Amygdala (tissue), 56 donors: ENCODE measurements around the gene SKP1.
"Not testable (repeated sequence)": the region's sequence is repeated elsewhere in the genome, so short reads cannot be mapped to it uniquely, and the experiment has no call there.

Source experiments
- DNase-seq, 56 donors: peaks; one replicate each; lab custom pipeline; 2025; lab: John Stamatoyannopoulos, UW

Gene SKP1

DNA sequence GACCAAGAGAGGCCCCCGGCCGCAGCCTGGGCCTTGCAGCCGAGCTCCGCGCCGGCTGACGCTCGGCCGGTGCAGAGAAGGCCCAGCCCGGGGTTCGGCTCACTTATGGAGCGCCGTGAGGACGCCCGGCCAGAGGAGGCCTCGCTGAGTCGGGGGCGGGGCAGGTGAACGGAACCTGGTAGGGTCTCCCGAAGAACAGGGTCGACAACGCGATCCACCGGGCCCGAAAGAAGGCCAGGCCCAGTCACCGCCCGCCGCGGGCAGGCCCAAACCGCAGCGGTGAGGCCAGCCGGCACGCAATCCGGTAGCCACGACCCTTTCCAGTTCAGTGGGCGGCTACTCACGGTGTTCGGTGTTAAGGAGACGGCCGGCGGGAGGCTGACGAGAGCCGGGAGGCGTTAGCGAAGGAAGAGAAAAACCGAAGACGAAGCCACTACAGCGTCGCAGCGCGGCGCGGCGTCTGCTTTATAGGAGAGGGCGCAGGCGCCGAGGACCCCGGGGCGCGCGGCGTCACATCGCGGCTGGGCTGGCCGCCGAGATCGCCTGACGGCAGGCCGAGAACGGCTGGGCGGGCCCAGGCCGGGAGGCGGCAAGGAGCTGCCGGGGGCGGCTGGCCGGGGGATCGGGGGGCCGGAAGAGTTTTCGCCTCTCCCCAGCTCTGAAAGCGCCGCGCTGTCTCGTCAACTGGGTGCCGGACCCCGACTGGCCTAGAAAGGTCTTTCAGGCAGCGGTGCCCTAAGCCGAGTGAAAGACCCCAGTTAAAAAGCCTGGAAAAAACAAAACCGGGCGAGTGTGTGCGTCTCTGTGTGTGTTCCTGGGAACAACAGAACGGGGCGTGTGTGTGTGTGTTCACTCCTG, at the start of gene SKP1:
SKP1 (minus strand) TSS at position 440 of the 858 bp plus-strand sequence. CDS start 2,928 bp downstream, outside the sequence.
- DNase-seq = peak in 54 of 56 donors; percentile 41 to 93 (median 78)

DNA sequence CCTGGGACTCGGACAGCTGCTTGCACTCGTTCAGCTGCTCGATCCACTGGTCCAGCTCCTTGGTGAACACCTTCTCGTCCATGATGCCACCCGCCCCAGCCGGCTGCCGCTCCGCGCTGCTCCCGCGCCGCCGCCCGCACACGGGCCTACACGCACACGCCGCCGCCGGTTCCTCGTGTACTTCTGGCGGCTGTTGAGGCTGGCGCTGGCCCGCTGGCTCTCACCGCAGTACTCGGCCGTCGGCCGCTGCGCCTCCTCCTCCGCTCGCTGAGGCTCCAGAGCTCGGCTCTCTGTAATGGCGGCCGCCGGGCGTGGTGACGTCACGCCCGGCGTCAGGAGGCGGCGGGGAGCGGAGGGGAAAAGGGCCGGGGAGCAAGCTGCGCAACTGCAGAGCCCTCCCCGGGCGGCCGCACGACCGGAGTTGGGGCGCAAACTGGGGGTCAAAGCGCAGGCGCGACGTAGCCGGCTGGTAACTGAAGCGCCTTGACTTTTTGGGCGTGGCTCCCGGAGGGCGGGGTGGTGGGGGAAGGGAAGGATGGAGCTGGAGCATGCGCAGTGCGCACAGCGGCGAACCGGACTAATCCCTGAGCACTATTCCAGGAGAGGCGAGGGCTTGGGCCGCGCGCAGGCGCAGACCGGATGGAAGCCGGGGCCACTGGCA, 49.2 kb upstream of the SKP1 start, which contains the start of gene PPP2CA:
PPP2CA (minus strand) TSS at position 294 of the 661 bp plus-strand sequence; CDS start at position 82, 212 bp downstream.
- peak; percentile 76 to 100 (median 98) for DNase-seq

DNA sequence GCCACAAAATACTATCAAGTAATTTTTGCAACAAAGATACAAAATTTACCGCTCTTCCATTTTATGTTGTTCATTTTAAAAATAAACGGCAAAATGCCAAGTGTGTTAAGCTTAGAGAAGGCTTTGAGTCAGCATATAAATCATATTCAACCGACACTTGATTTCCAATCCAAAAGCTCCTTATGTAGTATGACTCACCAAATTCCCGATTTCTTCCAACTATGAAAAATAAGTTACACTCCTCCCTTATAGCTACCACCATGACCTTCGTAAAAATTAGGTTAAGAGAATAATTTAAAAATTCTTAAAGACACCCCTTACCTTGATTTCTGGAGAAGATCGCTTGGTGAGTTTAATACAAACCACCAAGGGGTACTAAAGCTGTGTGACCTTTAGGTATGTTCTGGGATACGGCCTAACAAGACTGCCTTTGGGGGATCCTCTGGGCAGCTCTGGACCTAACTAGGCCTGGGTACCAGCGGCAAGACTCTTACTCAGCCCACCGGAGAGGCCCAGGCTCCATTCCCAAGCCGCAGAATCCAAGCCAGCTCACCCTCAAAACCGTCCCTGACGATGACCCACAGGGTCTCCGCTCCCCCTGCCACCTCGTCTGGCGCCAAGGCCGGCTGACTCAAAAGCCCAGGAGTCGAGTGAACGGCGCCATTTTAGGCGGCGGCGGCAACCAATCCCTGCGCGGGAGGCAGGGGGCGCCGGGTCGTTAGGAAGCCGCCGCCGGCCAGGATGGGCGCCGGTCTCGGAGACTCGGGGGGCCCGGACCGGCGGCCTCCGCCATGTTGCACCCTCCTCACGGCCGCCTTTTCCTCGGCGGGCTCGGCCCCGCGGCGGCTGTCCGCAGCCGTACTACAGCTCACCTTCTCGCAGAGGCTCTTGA, 48.4 kb upstream of the SKP1 start:
- DNase-seq = peak in 40 of 56 donors; percentile 27 to 77 (median 56)

DNA sequence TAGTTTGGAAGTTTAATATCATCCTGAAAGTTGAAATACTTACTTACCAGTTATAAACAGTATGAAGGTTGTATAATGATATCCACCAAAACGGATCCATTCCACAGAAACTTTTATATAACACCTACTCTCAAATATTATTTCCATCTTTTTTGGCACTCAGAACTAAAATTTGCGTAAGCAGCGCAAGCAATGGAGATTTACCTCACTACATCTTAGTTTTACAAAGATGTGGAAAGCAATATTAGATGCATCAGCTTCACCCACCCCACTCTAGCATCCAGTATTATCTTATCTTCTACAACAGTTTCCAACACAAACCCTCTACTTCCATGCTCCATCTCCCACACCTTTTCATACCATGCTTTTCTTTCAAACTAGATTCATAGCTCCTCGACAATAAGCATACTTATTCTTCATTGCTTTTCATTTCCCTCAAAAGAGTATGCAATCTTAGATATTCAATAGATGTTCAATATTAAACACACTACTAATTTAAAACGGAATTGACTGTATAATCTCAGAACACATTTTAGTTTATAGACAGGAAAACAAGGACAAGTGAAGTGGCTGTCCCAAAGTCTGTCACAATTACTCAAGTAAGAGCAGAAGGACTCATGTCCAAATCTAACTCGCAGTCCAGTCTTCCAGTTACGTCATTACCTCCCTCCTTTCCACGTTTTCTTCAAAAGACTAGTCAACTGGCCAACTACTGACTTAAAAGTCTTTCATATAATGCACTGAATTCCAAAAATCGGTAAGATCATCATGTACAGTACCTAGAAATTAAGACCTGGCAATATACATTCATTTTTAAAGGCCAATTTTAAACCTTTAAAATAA, 46.9 kb upstream of the SKP1 start:
- DNase-seq = no peak

DNA sequence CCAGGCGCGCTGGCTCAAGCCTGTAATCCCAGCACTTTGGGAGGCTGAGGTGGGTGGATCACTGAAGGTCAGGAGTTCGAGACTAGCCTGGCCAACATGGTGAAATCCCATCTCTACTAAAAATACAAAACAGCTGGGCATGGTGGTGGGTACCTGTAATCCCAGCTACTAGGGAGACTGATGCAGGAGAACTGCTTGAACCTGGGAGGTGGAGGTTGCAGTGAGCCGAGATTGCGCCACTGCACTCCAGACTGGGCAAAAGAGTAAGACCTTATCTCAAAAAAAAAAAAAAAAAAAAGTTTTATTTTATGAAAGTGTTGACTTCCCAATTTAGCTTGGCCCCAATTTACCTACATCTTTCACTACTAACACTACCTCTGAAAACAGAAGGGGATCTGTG, 44.9 kb upstream of the SKP1 start:
- not testable (repeated sequence) for DNase-seq

DNA sequence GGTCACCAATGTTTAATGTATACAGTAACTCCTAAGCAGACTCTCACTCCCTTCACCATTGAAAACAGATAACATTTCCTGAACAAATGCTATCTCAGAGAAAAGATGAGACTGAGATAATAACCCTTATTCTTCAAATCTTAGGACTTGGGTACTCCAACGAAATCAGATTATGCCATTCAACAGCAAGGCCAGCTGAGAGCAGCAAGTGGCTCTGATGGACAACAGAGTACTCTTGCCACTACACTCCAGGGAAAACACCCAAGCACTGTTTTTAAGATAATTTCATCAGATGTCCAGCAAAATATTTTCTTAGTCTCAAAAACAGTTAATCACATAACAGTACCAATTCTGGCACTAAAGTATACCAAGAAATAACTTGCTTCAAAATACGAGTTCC, 39.0 kb upstream of the SKP1 start:
- DNase-seq = no peak

DNA sequence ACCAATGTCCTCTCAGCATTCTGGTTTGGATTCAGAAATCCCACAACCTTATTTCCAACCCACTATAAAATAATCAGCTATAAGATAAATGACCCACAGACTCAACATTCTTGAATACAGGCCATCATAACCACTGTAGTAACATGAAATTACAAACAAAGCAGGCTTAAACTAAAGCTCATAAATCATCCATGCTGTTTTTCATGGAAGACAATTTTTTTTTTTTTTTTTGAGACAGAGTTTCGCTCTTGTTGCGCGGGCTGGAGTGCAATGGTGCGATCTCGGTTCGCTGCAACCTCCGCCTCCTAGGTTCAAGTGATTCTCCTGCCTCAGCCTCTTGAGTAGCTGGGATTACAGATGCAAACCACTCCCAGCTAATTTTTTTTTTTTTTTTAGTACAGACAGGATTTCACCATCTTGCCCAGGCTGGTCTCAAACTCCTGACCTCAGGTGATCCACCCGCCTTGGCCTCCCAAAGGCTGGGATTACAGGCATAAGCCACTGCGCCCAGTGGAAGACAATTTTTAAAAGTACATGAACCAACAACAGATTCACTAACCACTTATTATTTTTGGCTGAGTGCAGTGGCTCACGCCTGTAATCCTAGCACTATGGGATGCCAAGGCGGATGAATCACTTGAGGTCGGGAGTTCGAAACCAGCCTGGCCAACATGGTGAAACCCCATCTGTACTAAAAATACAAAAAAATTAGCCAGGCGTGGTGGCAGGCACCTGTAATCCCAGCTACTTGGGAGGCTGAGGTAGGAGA, 34.7 kb upstream of the SKP1 start:
- DNase-seq = not testable (repeated sequence)

DNA sequence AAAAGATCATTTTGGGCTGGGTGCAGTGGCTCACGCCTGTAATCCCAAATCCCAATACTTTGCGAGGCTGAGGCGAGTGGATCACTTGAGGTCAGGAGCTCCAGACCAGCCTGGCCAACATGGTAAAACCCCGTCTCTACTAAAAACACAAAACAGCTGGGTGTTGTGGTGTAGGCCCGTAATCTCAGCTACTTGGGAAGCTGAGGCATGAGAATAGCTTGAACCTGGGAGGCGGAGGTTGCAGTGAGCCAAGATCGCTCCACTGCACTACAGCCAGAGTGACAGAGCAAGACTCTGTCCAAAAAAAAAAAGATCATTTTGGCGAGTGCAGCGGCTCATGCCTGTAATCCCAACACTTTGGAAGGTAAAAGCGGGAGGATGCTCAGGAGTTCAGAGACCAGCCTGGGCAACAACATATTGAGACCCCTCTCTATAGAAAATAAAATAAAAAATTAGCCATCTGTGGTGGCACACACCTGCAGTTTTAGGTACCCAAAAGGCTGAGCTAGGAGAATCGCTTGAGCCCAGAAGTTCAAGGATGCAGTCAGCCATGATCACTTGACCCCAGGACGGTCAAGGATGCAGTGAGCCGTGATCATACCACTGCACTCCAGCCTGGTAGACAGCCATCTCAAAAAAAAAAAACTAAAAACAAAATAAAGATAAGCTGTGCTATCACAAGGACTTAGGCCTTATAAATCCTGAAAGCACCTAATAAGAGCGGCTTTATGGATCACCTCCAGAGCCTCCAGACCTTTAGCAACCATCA, 32.9 kb upstream of the SKP1 start:
- no peak for DNase-seq

DNA sequence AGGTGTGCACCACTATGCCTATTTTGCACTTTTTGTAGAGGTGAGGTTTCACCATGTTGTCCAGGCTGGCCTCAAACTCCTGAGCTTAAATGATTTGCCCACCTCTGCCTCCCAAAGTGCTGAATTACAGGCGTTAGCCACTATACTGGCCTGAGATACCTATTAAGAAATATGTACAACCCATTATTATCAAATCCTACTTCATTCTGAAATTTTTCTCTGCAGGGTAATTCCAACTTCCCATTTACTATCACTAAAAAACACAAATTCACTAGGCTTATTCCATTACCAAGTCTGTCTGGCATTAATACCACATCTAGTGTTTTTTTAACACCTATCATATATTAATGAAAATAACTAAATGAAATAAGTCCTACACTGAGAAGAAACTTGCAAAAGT, 30.9 kb upstream of the SKP1 start:
- no peak for DNase-seq

DNA sequence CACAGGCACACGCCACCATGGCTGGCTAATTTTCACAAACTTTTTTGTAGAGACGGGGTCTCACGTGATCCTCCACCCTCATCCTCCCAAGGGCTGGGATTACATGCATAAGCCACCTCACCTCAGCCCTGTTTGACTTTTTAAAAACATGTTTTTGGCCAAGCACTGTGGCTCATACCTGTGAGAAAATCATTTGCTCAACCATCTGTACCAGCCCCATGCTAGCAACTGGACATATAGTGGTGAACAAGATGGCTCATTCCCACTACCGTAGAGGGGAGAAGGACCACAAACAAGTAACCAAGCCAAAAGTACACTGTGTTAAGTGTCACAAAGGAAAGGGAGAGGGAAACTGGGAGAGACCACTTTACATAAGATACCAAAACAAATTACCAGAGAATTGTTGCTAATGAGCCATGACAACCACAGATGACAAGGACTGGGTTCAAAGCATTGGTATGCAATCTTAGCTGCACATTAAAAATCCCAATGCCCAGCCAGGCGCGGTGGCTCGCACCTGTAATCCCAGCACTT, 29.9 kb upstream of the SKP1 start:
- DNase-seq = no peak

DNA sequence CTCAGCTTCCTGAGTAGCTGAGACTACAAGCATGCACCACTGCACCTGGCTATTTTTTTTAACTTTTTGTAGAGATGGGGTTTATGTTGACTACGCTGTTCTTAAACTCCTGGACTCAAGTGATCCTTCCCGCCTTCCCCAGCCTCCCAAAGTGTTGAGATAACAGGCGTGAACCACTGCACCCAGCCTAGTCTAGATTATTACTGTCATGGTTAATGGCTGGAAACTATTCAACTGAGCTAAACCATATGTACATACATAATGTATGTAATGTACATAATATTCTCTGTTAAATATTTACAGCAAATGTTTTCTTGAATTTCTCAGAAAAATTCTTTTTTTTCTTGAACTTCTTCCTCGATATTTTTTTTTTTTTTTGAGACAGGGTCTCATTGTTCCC, 27.8 kb upstream of the SKP1 start:
- no peak for DNase-seq

DNA sequence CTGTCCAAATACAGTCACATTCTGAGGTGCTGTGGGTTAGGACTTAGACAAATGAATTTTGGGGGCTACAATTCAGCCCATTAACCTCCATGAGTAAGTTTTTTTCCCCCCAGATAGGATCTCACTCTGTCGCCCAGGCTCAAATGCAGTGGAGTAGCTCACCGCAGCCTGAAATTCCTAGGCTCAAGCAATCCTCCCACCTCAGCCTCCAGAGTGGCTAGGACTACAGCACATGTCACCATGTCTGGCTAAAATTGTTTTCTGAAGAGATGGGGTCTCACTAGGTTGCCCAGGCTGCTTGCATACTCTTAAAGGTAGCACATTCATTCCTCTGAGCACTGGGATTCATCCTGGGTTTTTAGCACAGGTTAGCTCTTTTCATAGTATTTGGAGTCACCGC, 26.9 kb upstream of the SKP1 start:
- no peak for DNase-seq

DNA sequence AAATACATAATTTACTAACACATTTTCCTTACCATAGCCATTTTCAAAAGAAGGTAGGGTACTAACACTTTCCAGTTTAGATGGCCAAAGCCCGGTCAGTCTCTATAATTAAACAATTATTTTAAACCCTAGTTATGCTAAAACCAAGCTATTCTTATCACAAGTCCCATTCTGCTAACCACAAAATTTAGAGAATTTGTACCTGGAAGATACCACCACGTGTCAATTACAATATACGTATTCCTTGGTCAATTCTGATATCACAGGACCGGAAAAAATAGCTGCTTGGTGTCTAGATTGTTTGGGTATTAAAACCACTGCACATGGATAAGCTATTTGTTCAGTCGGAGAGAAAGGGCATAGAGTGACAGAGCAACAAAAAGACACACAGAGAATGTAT, 18.9 kb upstream of the SKP1 start:
- no peak for DNase-seq

DNA sequence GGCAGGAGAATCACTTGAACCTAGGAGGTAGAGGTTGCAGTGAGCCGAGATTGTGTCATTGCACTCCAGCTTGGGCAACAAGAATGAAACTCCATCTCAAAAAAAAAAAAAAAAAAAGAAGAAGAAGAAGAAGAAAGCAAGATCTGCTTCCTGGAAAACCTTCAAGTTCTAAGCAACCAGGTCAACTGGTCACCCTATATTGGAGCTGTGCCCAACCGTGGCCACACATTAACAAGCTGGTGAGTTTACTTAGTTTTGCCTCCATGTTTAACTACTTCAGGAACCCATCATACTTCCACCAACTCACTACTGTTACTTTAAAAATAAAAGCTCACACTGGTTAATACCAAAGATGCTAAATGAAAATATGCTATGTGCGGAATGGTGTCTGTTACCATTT, 12.3 kb upstream of the SKP1 start:
- no peak for DNase-seq

DNA sequence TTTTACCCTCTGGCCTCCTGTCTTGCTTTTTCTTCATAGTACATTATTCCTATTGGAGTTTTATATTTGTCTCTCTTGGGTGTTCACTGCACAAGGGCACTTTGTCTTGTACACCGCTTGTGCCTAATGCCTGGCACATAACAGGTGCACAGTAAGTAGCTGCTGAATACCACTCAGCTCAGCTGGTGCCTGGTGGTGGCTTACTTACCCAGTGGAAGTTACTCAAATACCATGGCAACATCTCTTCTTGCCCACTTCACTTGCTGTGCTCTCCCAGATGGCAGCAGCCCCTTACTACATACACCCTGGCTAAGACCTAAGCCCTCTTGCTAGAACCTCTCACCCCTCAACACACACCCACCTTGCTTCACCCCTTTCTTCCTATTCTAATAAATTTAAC, 11.3 kb upstream of the SKP1 start:
- no peak for DNase-seq

DNA sequence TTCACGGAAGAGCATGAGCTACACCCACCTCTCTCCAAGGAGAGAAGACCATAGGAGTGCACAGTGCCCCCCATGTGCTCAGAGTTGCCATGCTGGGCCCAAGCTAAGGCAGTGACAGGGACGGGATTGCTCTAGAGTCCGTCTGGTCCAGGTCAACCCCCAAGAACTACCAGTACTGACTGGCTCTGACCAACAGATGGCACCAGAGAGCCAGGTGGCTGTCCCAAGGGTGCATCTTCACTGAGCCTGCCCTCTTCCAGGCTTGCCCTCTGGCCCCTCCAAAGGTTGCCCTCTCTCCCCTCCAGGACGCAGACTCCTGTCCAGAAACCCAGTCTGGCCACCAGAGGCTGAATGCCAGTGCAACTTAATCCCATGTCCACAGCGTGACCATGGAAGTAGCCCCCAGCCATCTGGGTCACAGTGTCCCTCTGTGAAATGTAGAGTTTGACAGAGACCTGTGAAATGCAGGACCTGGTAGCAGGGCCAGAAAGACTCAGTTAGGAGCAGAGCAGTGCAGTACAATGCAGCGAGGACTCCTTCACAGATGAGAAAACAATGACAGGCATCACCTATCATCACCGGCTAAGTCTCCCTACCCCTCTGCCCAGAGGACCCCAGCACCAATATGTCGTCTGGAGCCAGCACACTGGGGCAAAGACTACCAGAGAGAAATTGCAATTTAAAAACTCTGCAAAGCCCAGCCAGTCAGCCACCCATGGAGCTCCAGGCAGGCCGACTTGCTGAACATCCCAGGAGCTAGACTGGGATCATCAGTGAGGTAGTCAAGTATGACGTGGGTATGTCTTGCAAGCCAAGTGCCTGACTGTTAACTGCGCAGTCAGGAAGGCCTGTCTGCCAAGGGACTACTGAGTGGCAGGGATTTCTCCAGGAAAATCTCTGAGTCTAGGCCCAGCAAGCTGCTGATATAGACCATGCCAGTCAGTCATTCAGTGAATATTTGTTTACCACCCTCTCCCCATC, 7.7 kb upstream of the SKP1 start:
- DNase-seq = peak in 48 of 56 donors; percentile 2 to 73 (median 31)

DNA sequence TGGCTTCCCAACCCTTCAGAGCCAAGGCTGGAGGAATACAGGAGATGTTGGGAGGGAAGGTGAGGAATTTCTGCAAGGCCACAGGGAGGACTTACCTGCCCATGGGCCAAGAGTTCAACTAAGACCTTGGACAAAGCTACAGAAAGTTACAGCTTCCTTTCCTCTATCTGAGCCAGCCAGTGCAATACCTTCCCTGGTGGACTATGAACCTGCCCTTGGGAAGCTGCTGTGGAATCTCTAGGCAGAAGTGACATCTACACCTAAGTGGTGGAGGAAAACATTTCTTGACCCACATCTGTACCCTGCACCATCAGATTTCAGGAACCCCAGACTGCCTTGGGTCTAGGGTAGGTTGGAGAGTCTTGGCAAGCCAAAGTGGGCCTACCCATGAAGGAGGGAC, 6.7 kb upstream of the SKP1 start:
- no peak for DNase-seq
